ENCODE measurements around the gene ALDH8A1. TPM values are rescaled to one million over a fixed set of nuclear protein-coding genes. Genes with fewer than 3 reads are reported as not detected.
"Not testable (repeated sequence)": the region's sequence is repeated elsewhere in the genome, so short reads cannot be mapped to it uniquely, and the experiment has no call there.

ALDH8A1 gene
- total RNA-seq, 2 experiments from 2014 or later = 0.84 to 2.5 TPM

GRCh38 chr6:134918418-134918961 is 31.4 kb downstream of the ALDH8A1 start:
- H3K36me3 Mint-ChIP-seq = no peaks in the 10 kb centered on the region

GRCh38 chr6:134911547-134911946 is 38.4 kb downstream of the ALDH8A1 start:
- no peak for ATAC-seq
- Mint-ChIP-seq H3K27ac (no peak overlapping the region), H3K36me3 (no peaks in the 10 kb centered on the region), H3K4me3 (no peak overlapping the region), H3K4me1 (no peaks in the 10 kb centered on the region), H3K27me3 (peaks cover 17% of the 10 kb centered on the region), H3K9me3 (ENCODE audit: low read depth) (no peaks in the 10 kb centered on the region)
- DNase-seq = no peak
- CTCF ChIA-PET = no interaction called here

More at GRCh38 chr6:134918418-134918961, 31.4 kb downstream of the ALDH8A1 start:
- CTCF ChIA-PET = interaction anchor here (1.2 to 3.8 kb wide), 2 partner anchors 22 to 36 kb away, joined by 3 to 20 read pairs; no protein-coding TSS in a partner anchor
- Mint-ChIP-seq H3K27ac (no peak overlapping the region), H3K4me1 (no peaks in the 10 kb centered on the region), H3K9me3 (ENCODE audit: low read depth) (no peaks in the 10 kb centered on the region), H3K27me3 (no peaks in the 10 kb centered on the region), H3K4me3 (no peak overlapping the region)
- ATAC-seq = no peak
- no peak for DNase-seq

- peaks cover 17% of the 10 kb centered on the region for H3K27me3 Mint-ChIP-seq
- no peaks in the 10 kb centered on the region for H3K36me3 Mint-ChIP-seq
- CTCF ChIA-PET = interaction anchor here (1.2 to 1.4 kb wide), 2 partner anchors 9 to 28 kb away, joined by 4 to 6 read pairs; no protein-coding TSS in a partner anchor
- H3K4me1 Mint-ChIP-seq = no peaks in the 10 kb centered on the region
- no peak overlapping the region for H3K4me3 Mint-ChIP-seq
- no peak for ATAC-seq
- no peak for DNase-seq
- no peaks in the 10 kb centered on the region for H3K9me3 Mint-ChIP-seq (ENCODE audit: low read depth)
- H3K27ac Mint-ChIP-seq = no peak overlapping the region
Measured at GRCh38 chr6:134910593-134910935, 39.3 kb downstream of the ALDH8A1 start.

- H3K27me3 Mint-ChIP-seq = peaks cover 17% of the 10 kb centered on the region
- no peaks in the 10 kb centered on the region for H3K9me3 Mint-ChIP-seq (ENCODE audit: low read depth)
- H3K27ac Mint-ChIP-seq = no peak overlapping the region
- no peak for DNase-seq
- H3K4me3 Mint-ChIP-seq = no peak overlapping the region
- H3K36me3 Mint-ChIP-seq = no peaks in the 10 kb centered on the region
- CTCF ChIA-PET = interaction anchor here (1.2 to 1.8 kb wide), 3 partner anchors 10 to 31 kb away, joined by 4 to 6 read pairs (median 4); no protein-coding TSS in a partner anchor
- no peaks in the 10 kb centered on the region for H3K4me1 Mint-ChIP-seq
- no peak for ATAC-seq
Measured at GRCh38 chr6:134909701-134910592, 40.0 kb downstream of the ALDH8A1 start.

- peaks cover 17% of the 10 kb centered on the region for H3K27me3 Mint-ChIP-seq
- H3K36me3 Mint-ChIP-seq = no peaks in the 10 kb centered on the region
- no peaks in the 10 kb centered on the region for H3K9me3 Mint-ChIP-seq (ENCODE audit: low read depth)
- CTCF ChIA-PET = interaction anchor here (1.8 kb wide), 1 partner anchor 32 kb away, joined by 4 read pairs; no protein-coding TSS in a partner anchor
- no peaks in the 10 kb centered on the region for H3K4me1 Mint-ChIP-seq
- H3K27ac Mint-ChIP-seq = no peak overlapping the region
- H3K4me3 Mint-ChIP-seq = no peak overlapping the region
- peak; percentile 51 for ATAC-seq
- DNase-seq = no peak
Measured at GRCh38 chr6:134908906-134909516, 40.9 kb downstream of the ALDH8A1 start.

- H3K27me3 Mint-ChIP-seq; H3K36me3 Mint-ChIP-seq; DNase-seq; H3K4me3 Mint-ChIP-seq; CTCF ChIA-PET; H3K4me1 Mint-ChIP-seq; ATAC-seq; H3K9me3 Mint-ChIP-seq (ENCODE audit: low read depth); H3K27ac Mint-ChIP-seq: not testable (repeated sequence)
Measured at GRCh38 chr6:134904731-134905130, 45.2 kb downstream of the ALDH8A1 start.

GRCh38 chr6:134903448-134903847 is 46.5 kb downstream of the ALDH8A1 start:
- ATAC-seq (no peak), DNase-seq (no peak)
- H3K4me1 Mint-ChIP-seq = no peaks in the 10 kb centered on the region
- H3K9me3 Mint-ChIP-seq (ENCODE audit: low read depth) = no peaks in the 10 kb centered on the region
- no peaks in the 10 kb centered on the region for H3K36me3 Mint-ChIP-seq
- H3K27me3 Mint-ChIP-seq = no peaks in the 10 kb centered on the region
- no peak overlapping the region for H3K27ac Mint-ChIP-seq
- CTCF ChIA-PET = no interaction called here
- no peak overlapping the region for H3K4me3 Mint-ChIP-seq

GRCh38 chr6:134902936-134903335 is 47.0 kb downstream of the ALDH8A1 start:
- ATAC-seq (no peak), DNase-seq (no peak)
- Mint-ChIP-seq H3K4me1 (no peaks in the 10 kb centered on the region), H3K27me3 (peaks cover 5% of the 10 kb centered on the region), H3K9me3 (ENCODE audit: low read depth) (no peaks in the 10 kb centered on the region), H3K27ac (no peak overlapping the region), H3K4me3 (no peak overlapping the region), H3K36me3 (no peaks in the 10 kb centered on the region)
- CTCF ChIA-PET = no interaction called here

- H3K36me3 Mint-ChIP-seq = no peaks in the 10 kb centered on the region
- no peak for DNase-seq
- H3K9me3 Mint-ChIP-seq (ENCODE audit: low read depth) = no peaks in the 10 kb centered on the region
- no peak overlapping the region for H3K27ac Mint-ChIP-seq
- H3K4me1 Mint-ChIP-seq = no peaks in the 10 kb centered on the region
- peaks cover 8% of the 10 kb centered on the region for H3K27me3 Mint-ChIP-seq
- CTCF ChIA-PET = interaction anchor here (0.7 kb wide), 1 partner anchor 38 kb away, joined by 3 read pairs; no protein-coding TSS in a partner anchor
- H3K4me3 Mint-ChIP-seq = no peak overlapping the region
- ATAC-seq = no peak
Measured at GRCh38 chr6:134902074-134902861, 47.6 kb downstream of the ALDH8A1 start.

GRCh38 chr6:134898575-134898974 is 51.3 kb downstream of the ALDH8A1 start:
- Mint-ChIP-seq H3K9me3 (ENCODE audit: low read depth) (no peaks in the 10 kb centered on the region), H3K4me1 (no peaks in the 10 kb centered on the region), H3K36me3 (no peaks in the 10 kb centered on the region), H3K27me3 (peaks cover 18% of the 10 kb centered on the region), H3K4me3 (no peak overlapping the region), H3K27ac (no peak overlapping the region)
- ATAC-seq (no peak), DNase-seq (no peak)
- CTCF ChIA-PET = no interaction called here

GRCh38 chr6:134898166-134898565 is 51.7 kb downstream of the ALDH8A1 start:
- H3K4me1 Mint-ChIP-seq; H3K36me3 Mint-ChIP-seq; H3K9me3 Mint-ChIP-seq (ENCODE audit: low read depth); H3K4me3 Mint-ChIP-seq; CTCF ChIA-PET; DNase-seq; ATAC-seq; H3K27ac Mint-ChIP-seq: not testable (repeated sequence)
- peaks cover 21% of the 10 kb centered on the region for H3K27me3 Mint-ChIP-seq

- no peak overlapping the region for H3K27ac Mint-ChIP-seq
- CTCF ChIA-PET = interaction anchor here (1.3 kb wide), 1 partner anchor 15 kb away, joined by 5 read pairs; no protein-coding TSS in a partner anchor
- H3K4me3 Mint-ChIP-seq = no peak overlapping the region
Measured at GRCh38 chr6:134896910-134897309, 53.0 kb downstream of the ALDH8A1 start.

GRCh38 chr6:134894800-134895199 is 55.1 kb downstream of the ALDH8A1 start:
- H3K27ac Mint-ChIP-seq = no peak overlapping the region
- CTCF ChIA-PET = no interaction called here
- H3K4me1 Mint-ChIP-seq = no peaks in the 10 kb centered on the region
- peaks cover 4% of the 10 kb centered on the region for H3K9me3 Mint-ChIP-seq (ENCODE audit: low read depth)
- H3K4me3 Mint-ChIP-seq = no peak overlapping the region
- no peaks in the 10 kb centered on the region for H3K36me3 Mint-ChIP-seq
- ATAC-seq (no peak), DNase-seq (no peak)
- H3K27me3 Mint-ChIP-seq = peaks cover 42% of the 10 kb centered on the region

More at GRCh38 chr6:134896910-134897309, 53.0 kb downstream of the ALDH8A1 start:
- H3K27me3 Mint-ChIP-seq = peaks cover 31% of the 10 kb centered on the region
- no peaks in the 10 kb centered on the region for H3K4me1 Mint-ChIP-seq
- ATAC-seq (no peak), DNase-seq (no peak)
- H3K9me3 Mint-ChIP-seq (ENCODE audit: low read depth) = peaks cover 4% of the 10 kb centered on the region
- no peaks in the 10 kb centered on the region for H3K36me3 Mint-ChIP-seq

Data from activated CD8-positive, alpha-beta memory T cell treated with anti-CD3 and anti-CD28 coated beads, Interleukin-2, amount 10 ng/mL, durations not matched to agents 7 days and 5 days (primary cell).